Adrenal gland (tissue), 12 donors: Measurements from ENCODE around the gene SLC26A2. TPM values are rescaled to one million over a fixed set of nuclear protein-coding genes. Genes with fewer than 3 reads are reported as not detected.

Source experiments
- DNase-seq, 7 donors: peaks; one replicate each; pipeline ENCODE4 v3.0.0-alpha.2; 2019 to 2020
- H3K27ac ChIP-seq, 5 donors: fragments of 200-600 bp; sonication (generic) in 4 of 5; 1 replicate in 3 of 5; 2 replicates in 2 of 5; pipeline versions ENCODE4 v1.5.1 to v1.8.0; 2016 to 2020; ENCODE audit warnings: mild to moderate bottlenecking in 1 of 5
- H3K27me3 ChIP-seq: fragments of 200-600 bp; 2 replicates; pipeline ENCODE4 v1.8.0; 2021
- H3K36me3 ChIP-seq, 2 donors: fragments of 200-600 bp; replicated peaks in 1 of 2; 1 replicate in 1 of 2; 2 replicates in 1 of 2; pipeline versions ENCODE4 v1.5.1 to v1.8.0; 2018 to 2022
- H3K4me1 ChIP-seq, 2 donors: fragments of 200-600 bp; replicated peaks in 1 of 2; 1 replicate in 1 of 2; 2 replicates in 1 of 2; pipeline versions ENCODE4 v1.5.1 to v1.8.0; 2018 to 2021
- H3K4me3 ChIP-seq, 4 donors: fragments of 200-600 bp; sonication (generic) in 3 of 4; one replicate each; pipeline ENCODE4 v1.5.1; 2016 to 2018
- H3K9me3 ChIP-seq, 3 donors: fragments of 200-600 bp; sonication (generic) in 1 of 3; replicated peaks in 1 of 3; 1 replicate in 2 of 3; 2 replicates in 1 of 3; pipeline versions ENCODE4 v1.5.1 to v1.8.0; 2016 to 2021
- CTCF ChIP-seq, 6 experiments: fragments of 450-650 bp in 4 of 6; fragments of 200-600 bp in 2 of 6; sonication (generic) in 1 of 6; IDR thresholded peaks; 1 replicate in 5 of 6; 2 replicates in 1 of 6; pipeline versions ENCODE4 v1.5.1 to v1.8.0; 2016 to 2021; ENCODE audit warnings: antibody characterized with exemption in 6 of 6, mild to moderate bottlenecking in 2 of 6, moderate library complexity in 1 of 6
- POLR2A ChIP-seq, 2 donors: fragments of 450-650 bp; IDR thresholded peaks; one replicate each; pipeline ENCODE4 v1.6.1; 2017; ENCODE audit warnings: antibody characterized with exemption in 2 of 2, mild to moderate bottlenecking in 2 of 2, moderate library complexity in 1 of 2
- WGBS, 4 donors: extraction: QIAGEN DNeasy Blood & Tissue Kit in 2 of 4; methylation state at CpG; one replicate each; pipeline versions ENCODE4 v1.1.5 to v1.1.7; 2013 to 2017; 5-methylcytosine and 5-hydroxymethylcytosine counted together
- intact Hi-C, 2 donors: fragments of 100-400 bp; cut with DNase I; formaldehyde crosslinking; loops; one replicate each; pipeline versions ENCODE4 v1.14.1 to v1.15.0; 2022 to 2023
- polyA plus RNA-seq, 3 donors: library from polyadenylated mRNA; stranded (reverse); fragments of 200-250 nt in 2 of 3; fragments of 350-450 nt in 1 of 3; fragmentation: Illumina TruSeq in 1 of 3; extraction: RNeasy Lipid Tissue Mini Kit (QIAGEN cat#74804) in 1 of 3; gene quantifications; one replicate each; pipeline ENCODE4 v1.2.3, GENCODE V29; 2013 to 2014
- total RNA-seq, 9 donors: library from RNA; depleted of rRNA in 4 of 9; stranded (reverse); fragments of >200 nt in 4 of 9; fragments of 120-200 nt in 1 of 9; fragmentation: NEBNext Ultra II Directional in 1 of 9; extraction: Animal tissue kit (Norgen Biotek cat#: 25700) in 1 of 9; gene quantifications; one replicate each; pipeline versions ENCODE4 v1.1.0 to v1.2.4, GENCODE V29; 2013 to 2023
- donor health status: healthy with polysubstance abuse.
- donor health status: Bipolar disorder and iron deficiency.
- donor health status: DM: yes; HTN: yes; CAD: no.
- donor health status: DM: no; HTN: no; CAD: no.
- donor health status: DM: no; HTN: no; CAD: no.
- donor health status: DM: yes; HTN: yes; CAD: no.

SLC26A2 gene
- total and polyA plus RNA-seq, 12 donors = 7.2 to 228 (median 49.0) TPM

- no peak for TF ChIP-seq POLR2A (IDR thresholded peaks at IDR 0.05)
- no peak for TF ChIP-seq CTCF (IDR thresholded peaks at IDR 0.05)
- DNase-seq = no peak
- H3K27ac ChIP-seq = no peak overlapping the region
- intact Hi-C loops = no loop called here
- H3K27me3 ChIP-seq = no peaks in the 10 kb centered on the region
- no peak overlapping the region for H3K4me3 ChIP-seq
- WGBS, 4 donors = 93 to 99% (median 97%) methylated on average over 3 of the region's 3 CpGs
- H3K36me3 ChIP-seq = peaks cover 0 to 82% of the 10 kb centered on the region in 2 donors
- no peaks in the 10 kb centered on the region for H3K9me3 ChIP-seq
- peaks cover 0 to 21% of the 10 kb centered on the region in 2 donors for H3K4me1 ChIP-seq
Measured at GRCh38 chr5:150015415-150015814, 54.9 kb downstream of the SLC26A2 start.

GRCh38 chr5:150016537-150016936, 56.0 kb downstream of the SLC26A2 start:
- DNase-seq = no peak
- intact Hi-C loops = no loop called here
- Histone ChIP-seq H3K9me3 (no peaks in the 10 kb centered on the region), H3K4me3 (no peak overlapping the region), H3K36me3 (peaks cover 0 to 81% of the 10 kb centered on the region in 2 donors), H3K27me3 (no peaks in the 10 kb centered on the region), H3K4me1 (peaks cover 5 to 30% of the 10 kb centered on the region in 2 donors), H3K27ac (peak overlapping the region in 2 of 5 donors; percentile 19 to 67)
- TF ChIP-seq CTCF (IDR thresholded peaks at IDR 0.05) (no peak), POLR2A (IDR thresholded peaks at IDR 0.05) (no peak)

- WGBS, 4 donors = 66 to 76% (median 72%) methylated on average over 6 of the region's 6 CpGs
- no peak for TF ChIP-seq POLR2A (IDR thresholded peaks at IDR 0.05)
- TF ChIP-seq CTCF (IDR thresholded peaks at IDR 0.05) = no peak
Measured at GRCh38 chr5:150017226-150018005, 56.9 kb downstream of the SLC26A2 start.

GRCh38 chr5:150020249-150020648, 59.7 kb downstream of the SLC26A2 start:
- no peak for TF ChIP-seq CTCF (IDR thresholded peaks at IDR 0.05)
- TF ChIP-seq POLR2A (IDR thresholded peaks at IDR 0.05) = no peak
- Histone ChIP-seq H3K9me3 (no peaks in the 10 kb centered on the region), H3K27ac (peak overlapping the region in 3 of 5 donors; percentile 35 to 78 (median 75)), H3K4me3 (no peak overlapping the region), H3K4me1 (peaks cover 17 to 48% of the 10 kb centered on the region in 2 donors), H3K27me3 (no peaks in the 10 kb centered on the region), H3K36me3 (peaks cover 0 to 67% of the 10 kb centered on the region in 2 donors)
- WGBS, 4 donors = 82 to 95% (median 94%) methylated on average over 1 of the region's 1 CpG
- intact Hi-C loops = no loop called here
- DNase-seq = no peak

More at GRCh38 chr5:150017226-150018005, 56.9 kb downstream of the SLC26A2 start:
- Histone ChIP-seq H3K4me1 (peaks cover 9 to 37% of the 10 kb centered on the region in 2 donors), H3K27ac (peak overlapping the region in 3 of 5 donors; percentile 11 to 67 (median 19)), H3K9me3 (no peaks in the 10 kb centered on the region), H3K27me3 (no peaks in the 10 kb centered on the region), H3K36me3 (peaks cover 0 to 77% of the 10 kb centered on the region in 2 donors), H3K4me3 (no peak overlapping the region)
- no peak for DNase-seq
- intact Hi-C loops = no loop called here
